CD14-positive monocyte (primary cell): ENCODE data around the gene MRPL27. TPM values are rescaled to one million over a fixed set of nuclear protein-coding genes. Genes with fewer than 3 reads are reported as not detected.

Source experiments
- DNase-seq, 3 donors: peaks; one replicate each; pipeline ENCODE4 v3.0.0-alpha.2; 2011 to 2022
- H2AFZ ChIP-seq: 2 replicates; pipeline ENCODE4 v1.6.0; 2012; ENCODE audit warnings: mild to moderate bottlenecking, low read depth, low read length, inconsistent platforms; ENCODE audit not compliant: insufficient read depth, poor library complexity, severe bottlenecking
- H3K27ac ChIP-seq, 2 donors: 1 replicate in 1 of 2; 2 replicates in 1 of 2; pipeline ENCODE4 v1.5.1; 2012 to 2013; ENCODE audit warnings: low read length in 2 of 2, control low read depth in 1 of 2, inconsistent platforms in 1 of 2, low read depth in 1 of 2, mild to moderate bottlenecking in 1 of 2
- H3K27me3 ChIP-seq, 2 donors: one replicate each; pipeline versions ENCODE4 v1.6.0 to v1.6.1; 2011 to 2013; ENCODE audit warnings: low read length in 2 of 2; ENCODE audit not compliant: control insufficient read depth in 2 of 2, insufficient read depth in 2 of 2
- H3K36me3 ChIP-seq, 2 donors: replicated peaks in 1 of 2; 1 replicate in 1 of 2; 2 replicates in 1 of 2; pipeline versions ENCODE4 v1.5.1 to v1.6.1; 2012 to 2013; ENCODE audit warnings: low read length in 2 of 2, control low read depth in 1 of 2, inconsistent platforms in 1 of 2, mild to moderate bottlenecking in 1 of 2; ENCODE audit not compliant: insufficient read depth in 2 of 2, control insufficient read depth in 1 of 2
- H3K4me1 ChIP-seq, 2 donors: 1 replicate in 1 of 2; 2 replicates in 1 of 2; pipeline versions ENCODE4 v1.5.1 to v1.6.1; 2012 to 2013; ENCODE audit warnings: low read length in 2 of 2, control low read depth in 1 of 2, inconsistent platforms in 1 of 2, mild to moderate bottlenecking in 1 of 2, moderate library complexity in 1 of 2; ENCODE audit not compliant: insufficient read depth in 2 of 2, control insufficient read depth in 1 of 2
- H3K4me2 ChIP-seq: replicated peaks from 2 replicates; pipeline ENCODE3; 2012; ENCODE audit warnings: low read length, moderate library complexity, mild to moderate bottlenecking; ENCODE audit not compliant: poor library complexity, severe bottlenecking; ENCODE audit errors: extremely low read depth
- H3K4me3 ChIP-seq, 3 experiments: fragments of 200-600 bp in 1 of 3; sonication (generic) in 1 of 3; replicated peaks in 1 of 3; 1 replicate in 2 of 3; 2 replicates in 1 of 3; pipeline ENCODE4 v1.5.1; 2011 to 2013; ENCODE audit warnings: low read length in 3 of 3, mild to moderate bottlenecking in 3 of 3, control low read depth in 2 of 3, low read depth in 2 of 3, inconsistent platforms in 1 of 3, moderate library complexity in 1 of 3
- H3K79me2 ChIP-seq: 2 replicates; pipeline ENCODE4 v1.6.0; 2012; ENCODE audit warnings: mild to moderate bottlenecking, control low read depth, inconsistent platforms, low read length, moderate library complexity; ENCODE audit not compliant: insufficient read depth
- H3K9ac ChIP-seq: 2 replicates; pipeline ENCODE4 v1.6.0; 2017; ENCODE audit warnings: low read length, mild to moderate bottlenecking; ENCODE audit not compliant: insufficient read depth, poor library complexity, severe bottlenecking
- H3K9me3 ChIP-seq, 2 donors: replicated peaks in 1 of 2; 1 replicate in 1 of 2; 2 replicates in 1 of 2; pipeline versions ENCODE4 v1.5.1 to v1.6.1; 2012 to 2013; ENCODE audit warnings: low read length in 2 of 2, control low read depth in 1 of 2; ENCODE audit not compliant: control insufficient read depth in 1 of 2, insufficient read depth in 1 of 2
- H4K20me1 ChIP-seq: 2 replicates; pipeline ENCODE4 v1.6.0; 2012; ENCODE audit warnings: mild to moderate bottlenecking, low read length, control low read depth, moderate library complexity; ENCODE audit not compliant: insufficient read depth
- H3K27ac Mint-ChIP-seq, 7 donors: one replicate each; pipeline ENCODE4 v1.8.0; 2020; ENCODE audit warnings: mild to moderate bottlenecking in 7 of 7, mixed read lengths in 7 of 7, moderate library complexity in 6 of 7, inconsistent platforms in 2 of 7
- H3K27me3 Mint-ChIP-seq, 3 donors: one replicate each; pipeline ENCODE4 v1.8.0; 2021 to 2022; ENCODE audit warnings: low read depth in 3 of 3, mild to moderate bottlenecking in 3 of 3, mixed read lengths in 3 of 3, moderate library complexity in 3 of 3, inconsistent platforms in 1 of 3
- H3K36me3 Mint-ChIP-seq, 2 donors: one replicate each; pipeline ENCODE4 v1.8.0; 2020; ENCODE audit warnings: mixed read lengths in 2 of 2, inconsistent platforms in 1 of 2, mild to moderate bottlenecking in 1 of 2
- H3K4me1 Mint-ChIP-seq: one replicate; pipeline ENCODE4 v1.8.0; 2020; ENCODE audit warnings: mild to moderate bottlenecking, mixed read lengths
- H3K4me3 Mint-ChIP-seq, 2 donors: one replicate each; pipeline ENCODE4 v1.8.0; 2020; ENCODE audit warnings: mild to moderate bottlenecking in 2 of 2, mixed read lengths in 2 of 2, moderate library complexity in 1 of 2
- H3K9me3 Mint-ChIP-seq, 7 donors: one replicate each; pipeline ENCODE4 v1.8.0; 2020 to 2022; ENCODE audit warnings: mixed read lengths in 7 of 7, mild to moderate bottlenecking in 6 of 7, moderate library complexity in 6 of 7, inconsistent platforms in 2 of 7
- WGBS: methylation state at CpG from one replicate; pipeline ENCODE4 v1.1.5; 2013; ENCODE audit warnings: missing lambda C conversion rate; ENCODE audit not compliant: insufficient coverage; 5-methylcytosine and 5-hydroxymethylcytosine counted together
- intact Hi-C, 2 donors: fragments of 100-400 bp; cut with micrococcal nuclease; formaldehyde crosslinking; loops; one replicate each; pipeline versions ENCODE4 v1.15.0 to v1.15.1; 2023
- polyA plus RNA-seq, 3 donors: library from polyadenylated mRNA; depleted of rRNA in 1 of 3; unstranded in 2 of 3; stranded (reverse) in 1 of 3; fragments of 300-500 nt in 2 of 3; fragments of >200 nt in 1 of 3; fragmentation: Illumina TruSeq in 2 of 3; gene quantifications; 1 replicate in 2 of 3; 2 replicates in 1 of 3; pipeline ENCODE4 v1.2.3, GENCODE V29; 2012 to 2021
- TF ChIP-seq, protein P1 (sequence below): fragments of 200-600 bp; IDR thresholded peaks from one replicate; pipeline ENCODE4 v1.8.0; 2022; ENCODE audit warnings: antibody characterized with exemption, mild to moderate bottlenecking

The MRPL27 gene
- polyA plus RNA-seq, 3 donors: 33.2 to 82.3 (median 75.3) TPM

GRCh38 chr17:50332196-50332595 is 40.8 kb downstream of the MRPL27 start:
- intact Hi-C loops: no loop called here
- H3K27ac Mint-ChIP-seq: peak overlapping the region in 1 of 7 donors; percentile 26

DNA sequence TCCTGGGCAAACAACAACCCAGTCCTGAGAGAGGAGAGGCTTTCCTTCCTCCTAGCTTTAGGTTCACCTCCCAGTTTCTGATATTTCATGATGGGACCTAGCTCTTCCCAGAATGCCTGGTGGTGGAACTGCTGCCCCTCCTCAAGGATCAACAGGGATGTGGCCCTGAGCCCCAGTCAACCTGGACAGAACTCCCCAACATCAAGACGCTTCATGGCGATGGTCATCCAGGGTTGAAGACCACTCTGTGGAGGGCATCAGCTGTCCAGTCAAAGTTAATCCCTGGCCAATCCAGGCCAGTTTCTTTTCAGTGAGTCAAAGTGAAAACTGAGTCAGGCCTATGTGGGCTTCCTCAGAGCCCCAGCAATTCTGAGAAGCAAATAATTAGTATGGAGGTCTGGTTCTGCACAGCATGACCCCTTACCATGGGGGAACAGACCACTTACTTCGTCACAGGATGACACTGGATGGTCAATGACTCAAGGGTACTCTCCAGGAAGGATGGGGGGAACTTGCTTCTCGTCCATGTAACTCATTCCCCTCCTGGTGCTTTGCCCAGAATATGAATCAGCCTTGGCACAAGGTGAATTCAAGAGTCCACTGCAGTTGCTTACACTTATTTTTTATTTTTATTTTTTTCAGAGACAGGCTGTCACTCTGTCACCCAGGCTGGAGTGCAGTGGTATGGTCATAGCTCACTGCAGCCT is 41.7 kb downstream of the MRPL27 start:
- H3K4me3 ChIP-seq: no peak overlapping the region
- H3K4me3 Mint-ChIP-seq: no peak overlapping the region
- WGBS: 100% methylated on average over 2 of the region's 4 CpGs
- H4K20me1 ChIP-seq: no peaks in the 10 kb centered on the region
- TF ChIP-seq, protein P1, sequence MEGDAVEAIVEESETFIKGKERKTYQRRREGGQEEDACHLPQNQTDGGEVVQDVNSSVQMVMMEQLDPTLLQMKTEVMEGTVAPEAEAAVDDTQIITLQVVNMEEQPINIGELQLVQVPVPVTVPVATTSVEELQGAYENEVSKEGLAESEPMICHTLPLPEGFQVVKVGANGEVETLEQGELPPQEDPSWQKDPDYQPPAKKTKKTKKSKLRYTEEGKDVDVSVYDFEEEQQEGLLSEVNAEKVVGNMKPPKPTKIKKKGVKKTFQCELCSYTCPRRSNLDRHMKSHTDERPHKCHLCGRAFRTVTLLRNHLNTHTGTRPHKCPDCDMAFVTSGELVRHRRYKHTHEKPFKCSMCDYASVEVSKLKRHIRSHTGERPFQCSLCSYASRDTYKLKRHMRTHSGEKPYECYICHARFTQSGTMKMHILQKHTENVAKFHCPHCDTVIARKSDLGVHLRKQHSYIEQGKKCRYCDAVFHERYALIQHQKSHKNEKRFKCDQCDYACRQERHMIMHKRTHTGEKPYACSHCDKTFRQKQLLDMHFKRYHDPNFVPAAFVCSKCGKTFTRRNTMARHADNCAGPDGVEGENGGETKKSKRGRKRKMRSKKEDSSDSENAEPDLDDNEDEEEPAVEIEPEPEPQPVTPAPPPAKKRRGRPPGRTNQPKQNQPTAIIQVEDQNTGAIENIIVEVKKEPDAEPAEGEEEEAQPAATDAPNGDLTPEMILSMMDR: no peak
- H3K9me3 ChIP-seq: no peaks in the 10 kb centered on the region
- H3K4me1 ChIP-seq: peaks cover 12 to 14% of the 10 kb centered on the region in 2 donors
- peaks cover 23% of the 10 kb centered on the region for H3K4me1 Mint-ChIP-seq
- H3K9ac ChIP-seq: no peak overlapping the region
- H3K27me3 Mint-ChIP-seq: peaks cover 2 to 7% (median 3%) of the 10 kb centered on the region in 3 donors
- H3K36me3 ChIP-seq: no peaks in the 10 kb centered on the region
- peak overlapping the region in 1 of 7 donors; percentile 24 for H3K27ac Mint-ChIP-seq
- no peak overlapping the region for H2AFZ ChIP-seq
- no peaks in the 10 kb centered on the region for H3K36me3 Mint-ChIP-seq
- DNase-seq: peak in 1 of 3 donors; percentile 44
- H3K9me3 Mint-ChIP-seq: no peaks in the 10 kb centered on the region
- H3K27ac ChIP-seq: no peak overlapping the region
- intact Hi-C loops: no loop called here
- no peaks in the 10 kb centered on the region for H3K79me2 ChIP-seq
- no peak overlapping the region for H3K4me2 ChIP-seq
- H3K27me3 ChIP-seq: no peaks in the 10 kb centered on the region

More at GRCh38 chr17:50332196-50332595, 40.8 kb downstream of the MRPL27 start:
- no peaks in the 10 kb centered on the region for H3K9me3 Mint-ChIP-seq
- H3K36me3 Mint-ChIP-seq: no peaks in the 10 kb centered on the region
- peaks cover 23% of the 10 kb centered on the region for H3K4me1 Mint-ChIP-seq
- peak in 1 of 3 donors; percentile 1 for DNase-seq
- WGBS: 24% methylated on average over 4 of the region's 6 CpGs
- Histone ChIP-seq H3K4me2 (no peak overlapping the region), H3K9me3 (no peaks in the 10 kb centered on the region), H3K9ac (no peak overlapping the region), H3K79me2 (no peaks in the 10 kb centered on the region), H3K27me3 (no peaks in the 10 kb centered on the region), H2AFZ (no peak overlapping the region), H3K36me3 (no peaks in the 10 kb centered on the region), H3K4me1 (peaks cover 12 to 14% of the 10 kb centered on the region in 2 donors), H3K27ac (no peak overlapping the region), H3K4me3 (no peak overlapping the region), H4K20me1 (no peaks in the 10 kb centered on the region)
- no peak overlapping the region for H3K4me3 Mint-ChIP-seq
- H3K27me3 Mint-ChIP-seq: peaks cover 2 to 7% (median 3%) of the 10 kb centered on the region in 3 donors
- TF ChIP-seq, protein P1: no peak
